ENCODE data around the gene MPHOSPH10. TPM values are rescaled to one million over a fixed set of nuclear protein-coding genes. Genes with fewer than 3 reads are reported as not detected.
"Not testable (repeated sequence)": the region's sequence is repeated elsewhere in the genome, so short reads cannot be mapped to it uniquely, and the experiment has no call there.

Gene MPHOSPH10
- total RNA-seq, 1 donor from 2014 or later: 36.5 TPM

DNA sequence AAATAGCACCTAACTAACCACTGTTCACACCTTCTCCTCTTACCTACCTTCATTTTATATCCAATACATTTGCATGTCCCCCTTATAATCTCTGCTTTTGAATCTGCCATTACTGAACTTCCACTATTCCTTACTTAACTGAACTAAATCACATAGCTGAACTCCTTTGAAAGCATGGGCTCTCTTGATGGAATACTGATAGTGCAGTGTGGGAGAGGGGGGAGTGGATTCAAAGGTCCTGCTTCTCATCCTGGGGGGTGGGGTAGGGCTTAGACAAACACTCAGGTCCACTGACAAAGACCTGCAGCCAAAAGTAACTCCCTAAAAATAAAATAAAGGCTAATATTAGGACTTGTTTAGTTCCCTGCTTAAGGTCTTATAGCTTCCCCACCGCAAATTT, 9.0 kb upstream of the MPHOSPH10 start:
- intact Hi-C loops (cut with DNase I): no loop called here
- DNase-seq (ENCODE audit: low spot score): no peak
- no peak for ATAC-seq

DNA sequence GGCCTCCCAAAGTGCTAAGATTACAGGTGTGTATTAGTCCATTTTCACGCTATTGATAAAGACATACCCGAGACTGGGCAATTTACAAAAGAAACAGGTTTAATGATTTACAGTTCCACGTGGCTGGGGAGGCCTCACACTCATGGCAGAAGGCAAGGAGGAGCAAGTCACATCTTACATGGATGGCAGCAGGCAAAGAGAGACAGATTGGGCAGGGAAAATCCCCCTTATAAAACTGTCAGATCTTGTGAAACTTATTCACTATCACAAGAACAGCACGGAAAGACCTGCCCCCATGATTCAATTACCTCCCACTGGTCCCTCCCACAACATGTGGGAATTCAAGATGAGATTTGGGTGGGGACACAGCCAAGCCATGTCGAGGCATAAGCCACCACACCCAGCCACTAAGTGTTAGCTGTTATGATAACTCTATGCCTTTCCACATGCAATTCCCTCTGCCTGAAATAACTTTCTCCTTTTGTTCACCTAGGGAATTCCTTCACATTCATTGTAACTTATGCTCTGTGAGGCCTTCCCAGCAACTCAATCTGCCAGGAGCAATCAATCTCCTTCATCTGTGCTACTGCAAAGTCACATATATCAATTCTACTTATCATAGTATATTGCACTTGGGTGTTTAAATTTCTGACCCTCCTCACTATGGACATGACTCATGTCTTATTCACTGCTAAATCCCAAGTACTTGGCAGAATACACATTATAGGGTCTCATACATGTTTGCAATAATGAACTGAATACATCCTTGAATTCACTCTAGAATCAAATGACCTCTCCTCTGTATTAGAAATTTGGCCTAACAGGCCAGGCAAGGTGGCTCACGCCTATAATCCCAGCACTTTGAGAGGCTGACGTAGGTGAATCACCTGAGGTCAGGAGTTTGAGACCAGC, 7.8 kb upstream of the MPHOSPH10 start:
- DNase-seq (ENCODE audit: low spot score) (no peak), ATAC-seq (no peak)
- intact Hi-C loops (cut with DNase I): no loop called here

DNA sequence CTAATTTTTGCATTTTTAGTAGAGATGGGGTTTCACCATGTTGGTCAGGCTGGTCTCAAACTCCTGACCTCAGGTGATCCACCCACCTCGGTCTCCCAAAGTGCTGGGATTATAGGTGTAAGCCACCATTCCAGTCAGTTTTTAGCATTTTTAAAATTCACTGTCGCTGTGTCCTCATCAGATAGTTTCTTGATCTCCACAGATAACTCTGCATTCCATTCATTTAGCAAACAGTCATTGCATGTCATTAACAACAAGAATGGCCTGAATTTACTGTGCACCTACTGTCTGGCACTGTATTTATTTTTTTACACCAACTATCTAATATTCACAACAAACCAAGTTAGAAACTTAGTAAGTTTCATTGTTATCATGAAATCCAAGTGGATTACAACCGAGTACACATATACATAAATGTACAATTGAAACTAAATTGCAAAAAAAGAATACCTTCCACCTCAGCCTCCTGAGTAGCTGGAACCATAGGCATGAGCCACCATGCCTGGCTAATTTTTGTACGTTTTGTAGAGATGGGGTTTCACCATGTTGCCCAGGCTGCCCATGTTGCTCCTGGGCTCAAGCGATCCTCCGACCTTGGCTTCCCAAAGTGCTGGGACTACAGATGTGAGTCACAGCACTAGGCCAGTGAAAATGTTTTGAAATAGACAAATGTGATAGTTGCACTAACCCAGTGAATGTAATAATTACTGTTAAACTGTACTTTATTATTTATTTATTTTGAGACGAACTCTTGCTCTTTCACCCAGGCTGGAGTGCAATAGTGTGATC, 4.7 kb upstream of the MPHOSPH10 start:
- ATAC-seq: no peak
- DNase-seq (ENCODE audit: low spot score): no peak
- intact Hi-C loops (cut with DNase I): no loop called here

DNA sequence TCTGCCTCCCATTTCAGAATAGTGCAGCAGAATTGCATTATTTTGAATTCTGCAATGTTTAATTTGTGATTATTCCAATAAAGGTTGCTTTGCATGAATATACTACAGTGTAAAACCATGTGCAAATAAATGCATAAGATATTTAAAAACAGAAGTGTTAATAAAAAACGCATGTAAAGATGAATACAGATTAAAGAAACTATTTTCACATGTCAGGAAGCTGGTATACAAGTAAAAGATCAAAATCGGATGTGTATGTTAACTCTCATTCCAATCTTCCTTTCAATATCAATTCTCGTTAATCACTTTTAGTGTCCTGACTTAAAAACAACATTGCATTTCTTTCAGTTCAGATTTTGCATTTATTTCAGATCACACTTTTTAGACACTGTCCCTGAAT, 3.5 kb upstream of the MPHOSPH10 start:
- intact Hi-C loops (cut with DNase I): no loop called here
- no peak for DNase-seq (ENCODE audit: low spot score)
- ATAC-seq: no peak

DNA sequence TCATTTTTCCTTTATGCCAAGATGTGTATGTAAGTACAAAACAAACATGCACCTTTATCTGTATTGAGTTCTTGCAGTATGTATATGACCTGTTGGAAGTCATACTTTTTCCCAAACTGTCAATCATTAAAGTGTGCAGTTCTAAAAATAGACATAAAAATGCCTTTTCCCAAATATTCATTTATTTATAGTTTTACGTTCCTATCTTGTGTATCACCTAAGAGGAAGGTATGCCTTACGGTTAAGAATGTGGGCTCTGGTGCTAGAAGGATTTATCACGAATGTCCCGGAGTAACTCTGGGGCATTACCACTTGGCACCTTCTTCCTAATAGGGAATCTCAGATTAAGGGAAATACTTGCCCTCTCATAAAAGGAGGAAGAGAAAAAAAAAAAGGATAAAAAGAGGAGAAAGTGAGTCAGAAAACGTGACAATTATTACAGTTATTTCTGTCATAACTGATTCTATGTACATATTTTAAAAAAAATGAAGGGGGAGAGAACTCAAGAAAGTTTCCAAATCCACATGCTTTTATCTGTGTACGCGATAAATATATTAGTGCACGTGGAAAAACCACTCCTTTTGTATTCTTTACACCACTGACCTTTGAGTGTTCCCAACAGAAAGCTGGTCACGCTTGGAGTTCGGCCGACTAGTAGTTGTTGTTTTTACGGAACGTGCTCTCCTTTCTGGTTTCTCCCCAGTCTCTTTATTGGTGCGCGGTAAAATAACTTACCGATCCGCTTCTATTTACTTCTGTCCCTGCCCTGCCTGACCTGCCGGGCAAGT, 1.1 kb upstream of the MPHOSPH10 start:
- DNase-seq (ENCODE audit: low spot score) (no peak), ATAC-seq (no peak)
- intact Hi-C loops (cut with DNase I): no loop called here

DNA sequence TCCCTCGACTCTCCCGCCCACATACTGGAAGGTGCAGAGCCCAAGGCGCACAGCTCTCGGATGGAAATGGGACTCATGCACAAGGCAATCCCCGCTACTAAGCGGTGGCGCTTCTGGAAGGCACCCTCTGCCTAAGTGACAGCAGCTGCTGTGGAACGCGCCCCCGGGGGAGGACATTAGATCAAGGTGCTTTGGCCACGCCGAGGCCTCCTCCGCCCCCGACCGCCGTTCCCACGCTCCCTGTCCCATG, 607 bp upstream of the MPHOSPH10 start:
- intact Hi-C loops (cut with DNase I): no loop called here
- DNase-seq (ENCODE audit: low spot score) (no peak), ATAC-seq (peak; percentile 72)

DNA sequence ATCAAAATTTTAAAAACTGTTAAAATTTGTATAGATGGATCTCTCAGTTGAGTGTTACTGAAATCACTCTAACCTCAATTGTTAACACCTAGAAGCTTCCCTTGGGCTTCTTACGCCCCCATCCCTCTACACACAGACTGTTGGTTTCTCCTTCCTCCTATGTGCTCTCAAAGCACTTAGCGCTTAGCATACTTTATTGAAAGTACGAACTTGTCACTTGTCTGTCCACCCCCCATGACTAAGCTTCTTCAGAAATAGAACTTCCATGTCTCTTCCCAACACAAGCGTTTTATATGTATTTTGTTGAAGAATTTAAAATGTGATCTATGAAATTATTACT, 441 bp downstream of the MPHOSPH10 start:
- ATAC-seq: no peak
- intact Hi-C loops (cut with DNase I): no loop called here
- no peak for DNase-seq (ENCODE audit: low spot score)

DNA sequence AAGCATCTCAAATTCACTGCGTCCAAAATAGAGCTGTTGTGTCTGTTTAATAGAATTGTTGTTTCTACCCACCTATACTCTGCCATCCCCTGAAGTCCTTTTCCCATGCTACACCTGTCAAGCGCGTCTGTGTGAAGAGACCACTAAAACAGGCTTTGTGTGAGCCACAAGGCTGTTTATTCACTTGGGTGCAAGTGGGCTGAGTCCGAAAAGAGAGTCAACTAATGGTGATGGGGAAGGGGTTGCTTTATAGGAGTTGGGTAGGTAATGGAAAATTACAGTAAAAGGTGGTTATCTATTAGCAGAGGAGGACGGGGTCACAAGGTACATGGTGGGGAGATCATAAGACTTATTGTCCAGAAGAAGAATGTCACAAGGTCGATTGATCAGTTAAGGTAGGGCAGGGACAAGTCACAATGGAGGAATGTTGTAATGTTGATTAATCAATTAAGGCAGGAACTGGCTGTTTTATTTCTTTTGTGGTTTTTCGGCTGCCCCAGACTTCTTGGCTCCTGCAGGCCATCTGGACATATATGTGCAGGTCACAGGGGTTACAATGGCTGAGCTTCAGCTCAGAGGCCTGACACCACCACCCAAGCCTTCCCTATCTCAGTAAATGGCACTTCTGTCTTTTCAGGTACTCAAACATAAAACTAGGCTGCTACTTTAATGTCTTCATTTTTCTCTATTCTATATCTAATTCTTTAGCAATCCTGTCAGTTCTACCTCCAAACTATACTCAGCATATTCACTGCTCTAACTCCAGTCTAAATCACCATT, 1.1 kb downstream of the MPHOSPH10 start:
- ATAC-seq; intact Hi-C loops (cut with DNase I); DNase-seq (ENCODE audit: low spot score): not testable (repeated sequence)

DNA sequence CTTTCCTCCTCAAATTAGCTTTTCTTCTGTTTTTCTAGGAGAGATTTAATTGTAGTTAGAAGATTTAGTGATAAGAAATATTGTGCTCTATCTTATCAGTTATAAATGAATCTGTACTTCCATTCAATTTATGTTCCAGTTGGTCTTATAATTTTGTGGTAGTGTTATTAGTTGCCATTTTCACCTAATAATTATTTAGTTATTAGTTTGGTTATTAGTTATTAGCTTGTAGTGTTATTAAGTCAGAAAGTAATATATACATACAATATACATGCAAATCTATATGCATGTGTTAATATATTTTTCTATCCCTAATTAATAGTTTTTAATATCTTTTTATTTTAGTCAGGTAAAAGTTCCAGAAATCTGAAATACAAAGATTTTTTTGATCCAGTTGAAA, 3.2 kb downstream of the MPHOSPH10 start:
- intact Hi-C loops (cut with DNase I): no loop called here
- DNase-seq (ENCODE audit: low spot score) (no peak), ATAC-seq (no peak)

DNA sequence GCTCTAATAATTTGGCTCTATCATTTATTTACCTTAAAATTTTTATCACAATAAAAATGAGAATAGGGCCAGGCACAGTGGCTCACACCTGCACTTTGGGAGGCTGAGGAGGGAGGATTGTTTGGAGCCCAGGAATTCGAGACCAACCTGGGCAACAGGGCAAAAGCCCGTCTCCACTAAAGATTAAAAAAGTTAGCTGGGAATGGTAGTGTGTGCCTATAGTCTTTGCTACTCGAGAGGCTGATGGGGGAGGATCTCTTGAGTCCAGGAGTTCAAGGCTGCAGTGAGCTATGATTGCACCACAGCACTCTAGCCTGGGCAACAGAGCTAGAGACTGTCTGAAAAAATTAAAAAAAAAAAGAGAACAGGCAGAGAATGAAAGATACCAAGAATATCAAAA, 5.7 kb downstream of the MPHOSPH10 start:
- intact Hi-C loops (cut with DNase I): no loop called here
- no peak for DNase-seq (ENCODE audit: low spot score)
- ATAC-seq: no peak

DNA sequence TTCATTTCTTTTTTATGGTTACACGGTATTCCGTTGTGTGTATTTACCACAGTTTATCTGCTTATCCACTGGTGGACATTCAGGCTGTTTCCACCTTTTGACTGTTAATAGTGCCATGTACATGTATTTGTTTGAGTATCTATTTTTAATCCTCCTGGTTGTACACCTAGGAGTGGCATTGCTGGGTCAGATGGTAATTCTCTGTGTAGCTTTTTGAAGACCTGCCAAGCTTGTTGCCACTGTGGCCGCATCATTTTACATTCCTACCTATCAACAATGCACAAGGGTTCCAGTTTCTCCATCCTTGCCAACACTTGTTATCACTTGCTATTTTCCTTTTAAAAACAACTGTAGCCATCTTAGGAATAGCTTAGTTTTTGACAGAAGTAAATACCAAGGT, 13.3 kb downstream of the MPHOSPH10 start:
- no peak for ATAC-seq
- intact Hi-C loops (cut with DNase I): no loop called here
- no peak for DNase-seq (ENCODE audit: low spot score)

DNA sequence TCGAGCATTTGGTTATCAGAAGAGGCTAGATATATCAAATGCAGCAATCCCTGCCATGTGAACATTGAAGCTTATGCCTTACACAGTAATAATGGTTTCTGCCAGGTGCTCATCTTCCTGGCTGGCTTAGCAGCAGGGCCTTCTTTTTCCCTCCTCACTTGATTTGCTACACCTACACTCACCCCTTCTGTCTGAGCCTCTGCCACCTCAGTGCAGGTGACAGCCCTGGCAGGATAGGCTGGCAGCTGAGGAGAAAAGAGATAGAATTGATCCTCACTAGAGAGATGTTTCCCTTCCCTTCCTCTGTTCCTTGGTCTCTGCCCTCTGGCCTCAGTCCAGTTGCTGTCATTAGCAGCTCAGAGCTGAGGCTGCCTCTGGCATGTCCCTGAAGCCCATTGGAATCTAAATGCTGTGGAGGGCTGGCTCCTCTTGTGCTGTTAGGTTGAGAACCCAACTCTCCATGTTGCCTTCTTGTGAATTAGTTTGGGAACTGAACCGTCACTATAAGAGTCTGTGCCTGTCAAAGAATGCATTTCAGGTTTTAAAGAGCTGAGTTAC, 18.2 kb downstream of the MPHOSPH10 start:
- no peak for ATAC-seq
- no peak for DNase-seq (ENCODE audit: low spot score)
- intact Hi-C loops (cut with DNase I): no loop called here

DNA sequence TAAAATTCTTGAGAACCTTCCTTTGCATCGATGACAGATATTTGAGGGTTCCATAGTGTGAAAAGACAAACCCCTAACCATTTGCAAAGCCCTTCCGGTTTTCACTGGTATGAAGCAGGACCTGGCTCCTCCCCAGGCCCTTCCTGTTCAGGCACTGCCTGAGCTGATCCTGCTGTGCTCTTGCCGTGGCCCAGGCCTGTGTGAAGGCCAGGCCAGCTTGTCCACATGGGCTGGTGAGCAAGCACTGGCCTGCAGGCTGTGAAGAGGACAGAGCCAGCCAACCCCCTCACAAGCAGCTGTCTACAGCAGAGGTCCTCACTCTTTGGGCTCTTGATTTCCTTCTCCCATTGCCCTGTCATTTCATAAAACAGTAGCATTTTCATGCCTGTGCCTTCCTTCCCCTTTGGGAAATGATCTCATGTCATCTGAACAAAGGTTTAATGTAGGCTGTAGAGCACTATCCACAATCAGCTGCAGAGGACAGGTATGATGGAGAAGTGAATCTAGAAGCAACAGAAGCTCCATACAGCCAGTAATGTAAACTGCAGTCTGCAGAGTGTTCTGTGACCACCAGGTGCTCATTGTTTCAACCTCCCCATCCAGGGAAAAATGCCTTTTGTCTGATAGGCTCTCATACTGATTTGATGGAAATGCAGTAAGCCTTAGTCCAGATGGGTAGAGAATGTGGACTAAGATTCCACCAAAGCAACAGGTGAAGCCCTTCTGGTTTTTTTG, 19.8 kb downstream of the MPHOSPH10 start:
- DNase-seq (ENCODE audit: low spot score) (no peak), ATAC-seq (no peak)
- intact Hi-C loops (cut with DNase I): no loop called here

DNA sequence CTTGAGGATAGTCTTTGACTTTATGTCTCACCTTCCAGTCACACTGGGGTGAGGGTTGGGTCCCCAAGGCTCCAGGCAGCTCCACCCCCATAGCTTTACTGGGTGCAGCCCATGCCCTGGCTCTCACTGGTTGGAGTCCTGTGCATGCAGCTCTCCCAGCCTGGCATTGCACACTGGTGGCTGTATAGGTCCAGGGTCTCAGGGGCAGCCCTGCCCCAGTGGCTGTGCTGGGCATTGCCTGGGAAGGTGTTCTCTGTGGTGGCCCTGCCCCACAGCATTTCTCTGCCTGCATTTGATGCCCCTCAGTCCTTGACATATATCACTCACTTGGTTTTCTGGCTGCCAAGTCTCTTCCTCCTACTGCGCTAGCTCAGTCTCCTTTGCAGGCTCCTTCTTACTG, 21.2 kb downstream of the MPHOSPH10 start:
- intact Hi-C loops (cut with DNase I): no loop called here
- DNase-seq (ENCODE audit: low spot score): no peak
- ATAC-seq: no peak

DNA sequence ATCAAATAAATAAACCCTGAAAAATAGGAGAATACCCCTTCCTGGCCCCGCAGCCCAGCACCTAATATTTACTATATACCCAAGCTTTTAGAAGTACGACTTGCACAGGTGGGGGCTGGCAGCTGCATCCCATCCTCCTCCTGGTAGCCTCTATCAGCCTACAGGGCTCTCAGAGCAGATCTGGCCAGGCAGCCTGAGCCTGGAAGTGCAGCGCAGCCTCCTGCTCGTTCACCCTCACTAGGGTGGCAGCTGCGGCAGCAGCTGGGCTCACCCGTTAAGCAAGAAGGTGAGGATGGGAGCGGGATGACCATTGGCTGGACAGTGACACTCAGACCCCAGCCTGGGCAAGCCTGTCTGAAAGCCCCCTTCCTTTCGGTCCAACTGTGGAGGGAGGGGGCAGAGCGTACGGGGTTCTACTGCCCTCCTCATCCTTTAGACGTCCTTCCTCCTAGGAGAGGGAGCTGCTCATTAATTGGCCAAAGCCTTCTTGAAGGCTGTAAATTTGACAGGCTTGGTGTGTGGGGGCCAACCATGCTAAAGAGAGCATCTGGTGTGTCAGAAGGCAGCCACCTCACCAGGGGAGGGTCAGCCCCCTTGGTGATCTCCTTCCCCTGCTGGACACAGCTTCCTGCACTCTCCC, 23.3 kb downstream of the MPHOSPH10 start:
- DNase-seq (ENCODE audit: low spot score): no peak
- intact Hi-C loops (cut with DNase I): loop anchor here (2.0 kb wide), 1 partner anchor 37 kb away; no protein-coding TSS in a partner anchor
- ATAC-seq: no peak

DNA sequence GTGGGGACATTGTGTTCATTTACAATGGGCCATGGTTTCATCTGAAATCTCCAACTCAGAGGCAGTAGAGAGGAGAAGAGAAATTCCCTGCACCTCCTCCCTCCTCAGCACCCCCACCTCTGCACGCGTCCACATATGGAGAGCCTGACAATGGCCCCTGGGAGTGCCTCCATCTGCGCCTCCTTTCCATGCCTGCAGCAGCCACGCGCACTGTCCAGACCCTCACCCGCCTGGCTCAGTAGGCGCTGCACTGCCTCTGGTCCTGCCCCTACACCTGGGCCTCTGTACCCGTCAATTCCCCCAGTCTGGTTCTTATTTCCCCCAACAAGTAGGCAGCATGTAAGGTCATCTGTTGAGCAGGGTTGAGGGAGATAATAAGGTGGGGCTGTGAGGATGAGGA, 23.8 kb downstream of the MPHOSPH10 start:
- intact Hi-C loops (cut with DNase I): loop anchor here (2.0 kb wide), 1 partner anchor 37 kb away; no protein-coding TSS in a partner anchor
- DNase-seq (ENCODE audit: low spot score) (no peak), ATAC-seq (no peak)

DNA sequence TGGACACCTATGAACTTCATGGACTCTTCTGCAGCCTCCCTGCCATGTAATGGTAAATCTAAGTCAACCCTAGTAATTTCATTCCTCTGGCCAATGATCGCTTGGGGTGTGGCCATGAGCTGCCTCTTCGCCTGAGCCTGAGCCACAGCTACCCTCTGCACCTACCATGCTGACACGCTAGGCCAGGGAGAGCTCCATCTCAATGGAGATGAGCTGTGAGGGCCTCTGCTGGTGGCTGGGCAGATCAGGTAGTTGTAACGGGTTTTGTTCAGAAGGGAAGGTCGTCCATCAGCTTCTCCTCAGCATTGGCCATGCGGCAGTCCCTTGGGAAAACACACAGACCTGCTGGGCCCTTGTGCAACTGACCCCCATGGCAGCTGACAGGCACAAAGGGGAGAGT, 24.4 kb downstream of the MPHOSPH10 start:
- DNase-seq (ENCODE audit: low spot score) (no peak), ATAC-seq (no peak)
- intact Hi-C loops (cut with DNase I): loop anchor here (2.0 kb wide), 1 partner anchor 36 kb away; no protein-coding TSS in a partner anchor

DNA sequence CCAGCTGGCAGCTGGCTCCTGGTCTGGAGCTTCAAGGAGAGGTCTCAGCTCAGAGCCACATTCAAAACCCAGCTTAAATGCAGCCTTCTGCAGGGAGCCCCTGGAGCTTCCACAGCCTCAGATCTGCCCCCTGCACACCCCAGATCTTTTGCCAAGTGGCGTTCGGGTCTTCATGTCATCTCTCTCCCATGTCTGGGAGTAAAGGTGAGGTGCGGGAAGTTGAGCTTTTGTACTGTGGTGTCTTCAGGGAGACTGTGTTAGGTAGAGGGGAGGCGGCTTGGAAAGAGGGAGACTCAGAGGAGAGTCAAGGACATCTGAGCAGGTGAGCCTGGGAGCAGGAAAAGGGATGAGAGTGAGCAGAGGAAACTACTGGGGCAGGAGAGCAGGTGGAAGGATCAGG, 25.4 kb downstream of the MPHOSPH10 start:
- intact Hi-C loops (cut with DNase I): loop anchor here (2.0 kb wide), 1 partner anchor 35 kb away; no protein-coding TSS in a partner anchor
- ATAC-seq (no peak), DNase-seq (ENCODE audit: low spot score) (no peak)

Data from sciatic nerve (tissue), 2 donors.